H9 (cell line): Measurements from ENCODE around the gene DPY30. TPM values are rescaled to one million over a fixed set of nuclear protein-coding genes. Genes with fewer than 3 reads are reported as not detected.
A peak's percentile ranks its signal among the peaks of the same experiment; 100 is the strongest.

Experiments used
- DNase-seq: peaks from one replicate; pipeline ENCODE4 v3.0.0-alpha.2; 2017
- H2AFZ ChIP-seq: one replicate; pipeline ENCODE4 v1.6.1; 2013; ENCODE audit warnings: mild to moderate bottlenecking, low read length, control low read depth, moderate library complexity
- H2AK5ac ChIP-seq: 2 replicates; pipeline ENCODE4 v1.6.1; 2013; ENCODE audit warnings: low read length, control low read depth, mixed read lengths; ENCODE audit not compliant: insufficient read length
- H2BK120ac ChIP-seq: one replicate; pipeline ENCODE4 v1.6.1; 2013; ENCODE audit warnings: low read depth, mild to moderate bottlenecking, low read length, control low read depth, inconsistent platforms; ENCODE audit not compliant: poor library complexity, severe bottlenecking
- H2BK12ac ChIP-seq: 2 replicates; pipeline ENCODE4 v1.6.1; 2013; ENCODE audit warnings: low read length, control low read depth, mixed read lengths, low read depth; ENCODE audit not compliant: insufficient read length
- H2BK15ac ChIP-seq: 2 replicates; pipeline ENCODE4 v1.6.1; 2013; ENCODE audit warnings: low read depth, low read length, control low read depth
- H2BK20ac ChIP-seq: one replicate; pipeline ENCODE4 v1.6.1; 2013; ENCODE audit warnings: low read depth, mild to moderate bottlenecking, low read length, control low read depth, inconsistent platforms; ENCODE audit not compliant: poor library complexity, severe bottlenecking
- H2BK5ac ChIP-seq: 2 replicates; pipeline ENCODE4 v1.6.1; 2013; ENCODE audit warnings: low read length, control low read depth, mixed read lengths; ENCODE audit not compliant: insufficient read length
- H3K14ac ChIP-seq: 2 replicates; pipeline ENCODE4 v1.6.1; 2013; ENCODE audit warnings: low read length, control low read depth; ENCODE audit not compliant: insufficient read depth
- H3K18ac ChIP-seq: 2 replicates; pipeline ENCODE4 v1.6.1; 2013; ENCODE audit warnings: low read depth, mild to moderate bottlenecking, mixed read lengths, low read length, control low read depth; ENCODE audit not compliant: insufficient read length
- H3K23ac ChIP-seq: 2 replicates; pipeline ENCODE4 v1.6.1; 2013; ENCODE audit warnings: low read length, control low read depth, mixed read lengths, low read depth; ENCODE audit not compliant: insufficient read length
- H3K23me2 ChIP-seq: 2 replicates; pipeline ENCODE4 v1.6.1; 2013; ENCODE audit warnings: low read depth, mild to moderate bottlenecking, mixed read lengths, low read length, control low read depth; ENCODE audit not compliant: insufficient read length, poor library complexity, severe bottlenecking
- H3K27ac ChIP-seq: 2 replicates; pipeline ENCODE4 v1.5.1; 2013; ENCODE audit warnings: low read length, control low read depth, mixed read lengths, low read depth; ENCODE audit not compliant: insufficient read length
- H3K27me3 ChIP-seq: 2 replicates; pipeline ENCODE4 v1.6.1; 2013; ENCODE audit warnings: low read length, control low read depth, inconsistent platforms; ENCODE audit not compliant: insufficient read depth
- H3K4ac ChIP-seq: 2 replicates; pipeline ENCODE4 v1.6.1; 2013; ENCODE audit warnings: low read depth, mild to moderate bottlenecking, control low read depth, inconsistent platforms, low read length, moderate library complexity
- H3K4me1 ChIP-seq: 2 replicates; pipeline ENCODE4 v1.6.1; 2013; ENCODE audit warnings: low read length, control low read depth, inconsistent platforms; ENCODE audit not compliant: insufficient read depth
- H3K4me2 ChIP-seq: 2 replicates; pipeline ENCODE4 v1.6.1; 2013; ENCODE audit warnings: low read length, control low read depth, mixed read lengths; ENCODE audit not compliant: insufficient read length, insufficient read depth
- H3K56ac ChIP-seq: 2 replicates; pipeline ENCODE4 v1.6.1; 2013; ENCODE audit warnings: low read depth, mild to moderate bottlenecking, mixed read lengths, low read length, control low read depth; ENCODE audit not compliant: insufficient read length
- H3K79me1 ChIP-seq: 2 replicates; pipeline ENCODE4 v1.6.1; 2013; ENCODE audit warnings: low read depth, mild to moderate bottlenecking, moderate library complexity, low read length, control low read depth, inconsistent platforms; ENCODE audit not compliant: insufficient read depth, poor library complexity, severe bottlenecking
- H3K79me2 ChIP-seq: 2 replicates; pipeline ENCODE4 v1.6.1; 2013; ENCODE audit warnings: low read length, control low read depth, inconsistent platforms; ENCODE audit not compliant: insufficient read depth
- H3K9ac ChIP-seq: 2 replicates; pipeline ENCODE4 v1.6.1; 2013; ENCODE audit warnings: low read length, control low read depth, mixed read lengths; ENCODE audit not compliant: insufficient read length; ENCODE audit errors: extremely low read depth
- H3K9me3 ChIP-seq: one replicate; pipeline ENCODE4 v1.6.1; 2013; ENCODE audit warnings: low read depth, low read length, inconsistent platforms; ENCODE audit not compliant: control insufficient read depth
- H3T11ph ChIP-seq: one replicate; pipeline ENCODE4 v1.6.1; 2013; ENCODE audit warnings: mild to moderate bottlenecking, low read length, control low read depth, inconsistent platforms
- H4K20me1 ChIP-seq: one replicate; pipeline ENCODE4 v1.6.1; 2013; ENCODE audit not compliant: control insufficient read depth, insufficient read length, insufficient read depth
- H4K5ac ChIP-seq: 2 replicates; pipeline ENCODE4 v1.6.1; 2013; ENCODE audit warnings: low read depth, mild to moderate bottlenecking, mixed read lengths, low read length, control low read depth; ENCODE audit not compliant: insufficient read length
- H4K8ac ChIP-seq: replicated peaks from 2 replicates; pipeline ENCODE4 v1.6.1; 2013; ENCODE audit warnings: low read length, control low read depth, mixed read lengths, low read depth; ENCODE audit not compliant: insufficient read length
- H4K91ac ChIP-seq: 2 replicates; pipeline ENCODE4 v1.6.1; 2013; ENCODE audit warnings: low read depth, mild to moderate bottlenecking, moderate library complexity, mixed read lengths, low read length, control low read depth; ENCODE audit not compliant: insufficient read length
- H3K27ac Mint-ChIP-seq, 3 experiments: 2 replicates in 2 of 3; 3 replicates in 1 of 3; pipeline ENCODE4 v1.8.0; 2020 to 2021; ENCODE audit warnings: mixed read lengths in 3 of 3, mild to moderate bottlenecking in 1 of 3, moderate library complexity in 1 of 3
- H3K27me3 Mint-ChIP-seq: 2 replicates; pipeline ENCODE4 v1.8.0; 2021; ENCODE audit warnings: low read depth, mild to moderate bottlenecking, moderate library complexity, mixed read lengths
- H3K36me3 Mint-ChIP-seq, 3 experiments: 2 replicates in 2 of 3; 3 replicates in 1 of 3; pipeline ENCODE4 v1.8.0; 2020 to 2021; ENCODE audit warnings: low read depth in 3 of 3, mixed read lengths in 3 of 3; ENCODE audit not compliant: insufficient read depth in 1 of 3
- H3K4me1 Mint-ChIP-seq, 2 experiments: 2 replicates each; pipeline ENCODE4 v1.8.0; 2020; ENCODE audit warnings: mixed read lengths in 2 of 2
- H3K4me3 Mint-ChIP-seq, 2 experiments: 2 replicates in 1 of 2; 3 replicates in 1 of 2; pipeline ENCODE4 v1.8.0; 2020 to 2021; ENCODE audit warnings: mild to moderate bottlenecking in 2 of 2, mixed read lengths in 2 of 2, moderate library complexity in 1 of 2
- H3K9me3 Mint-ChIP-seq, 2 experiments: 2 replicates in 1 of 2; 3 replicates in 1 of 2; pipeline ENCODE4 v1.8.0; 2020; ENCODE audit warnings: mild to moderate bottlenecking in 2 of 2, mixed read lengths in 2 of 2, moderate library complexity in 1 of 2
- CTCF ChIP-seq: fragments of 200-600 bp; sonication (generic); conservative IDR thresholded peaks from 3 replicates; pipeline ENCODE4 v1.8.0; 2021; ENCODE audit warnings: antibody characterized with exemption, mild to moderate bottlenecking
- WGBS: extraction: QIAGEN DNeasy Blood & Tissue Kit; methylation state at CpG from one replicate; pipeline ENCODE4 v1.1.7; 2013; ENCODE audit warnings: missing lambda C conversion rate, low lambda C conversion rate, mixed read lengths; ENCODE audit not compliant: insufficient read length; ENCODE audit errors: extremely low coverage; 5-methylcytosine and 5-hydroxymethylcytosine counted together
- total RNA-seq: library from RNA; stranded (reverse); gene quantifications from 2 replicates; pipeline ENCODE4 v1.2.1, GENCODE V29; 2021

Gene DPY30
- total RNA-seq, 1 experiment from 2014 or later = 148 TPM

DNA sequence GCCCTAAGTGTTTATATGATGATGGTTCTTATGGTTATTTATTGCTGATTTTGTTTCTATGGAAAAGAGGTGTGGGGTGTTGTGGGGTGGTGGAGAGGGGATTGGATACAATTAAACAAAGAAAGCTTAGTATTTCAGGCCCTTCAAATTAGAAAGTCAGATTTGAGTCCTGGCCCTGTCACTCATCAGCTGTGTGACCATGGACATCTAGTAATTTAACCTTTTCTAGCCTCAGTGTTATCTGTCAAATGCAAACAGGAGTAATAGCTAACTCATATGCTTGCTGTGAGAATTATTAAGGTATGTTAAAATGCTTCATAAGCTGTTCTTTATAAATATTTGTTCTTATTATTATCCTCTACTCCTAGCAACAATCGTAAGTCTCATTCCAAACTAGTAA is 26.7 kb downstream of the DPY30 start:
- no peak overlapping the region for H3K56ac ChIP-seq
- no peak overlapping the region for H3K27ac ChIP-seq
- H4K20me1 ChIP-seq = no peaks in the 10 kb centered on the region
- no peak overlapping the region for H3K14ac ChIP-seq
- no peak overlapping the region for H2BK5ac ChIP-seq
- H2BK15ac ChIP-seq = no peak overlapping the region
- peaks cover 3% of the 10 kb centered on the region for H3K79me1 ChIP-seq
- TF ChIP-seq CTCF = no peak
- no peak overlapping the region for H4K8ac ChIP-seq
- no peak overlapping the region for H2BK20ac ChIP-seq
- no peak overlapping the region for H3K18ac ChIP-seq
- no peak for DNase-seq
- no peak overlapping the region for H3T11ph ChIP-seq
- H3K27ac Mint-ChIP-seq = peak overlapping the region in 1 of 3 experiments; percentile 54; a peak in 1 of 7 replicates
- H3K36me3 Mint-ChIP-seq = peaks cover 6 to 29% (median 28%) of the 10 kb centered on the region in 3 experiments
- no peak overlapping the region for H3K4ac ChIP-seq
- H3K9me3 ChIP-seq = no peaks in the 10 kb centered on the region
- no peaks in the 10 kb centered on the region for H3K27me3 ChIP-seq
- no peak overlapping the region for H2AK5ac ChIP-seq
- H4K5ac ChIP-seq = no peak overlapping the region
- peaks cover 18 to 23% of the 10 kb centered on the region in 2 experiments for H3K4me1 Mint-ChIP-seq
- no peak overlapping the region for H3K4me2 ChIP-seq
- no peaks in the 10 kb centered on the region for H3K9me3 Mint-ChIP-seq
- no peak overlapping the region for H2BK120ac ChIP-seq
- H2AFZ ChIP-seq = no peak overlapping the region
- peaks cover 8% of the 10 kb centered on the region for H3K23me2 ChIP-seq
- peaks cover 8% of the 10 kb centered on the region; the same call in 1 of the 2 replicates for H3K79me2 ChIP-seq
- no peak overlapping the region for H4K91ac ChIP-seq
- H3K23ac ChIP-seq = no peak overlapping the region
- WGBS = no CpG with 5 or more reads among the region's 1 CpG
- no peaks in the 10 kb centered on the region for H3K4me1 ChIP-seq
- no peaks in the 10 kb centered on the region for H3K27me3 Mint-ChIP-seq
- H3K4me3 Mint-ChIP-seq = no peak overlapping the region
- H2BK12ac ChIP-seq = no peak overlapping the region
- no peak overlapping the region for H3K9ac ChIP-seq
